ENCODE data around the gene WIZ. TPM values are rescaled to one million over a fixed set of nuclear protein-coding genes. Genes with fewer than 3 reads are reported as not detected.
A peak's percentile ranks its signal among the peaks of the same experiment; 100 is the strongest.

Gene WIZ
- total and polyA plus RNA-seq, 7 donors = 16.6 to 39.1 (median 22.9) TPM

DNA sequence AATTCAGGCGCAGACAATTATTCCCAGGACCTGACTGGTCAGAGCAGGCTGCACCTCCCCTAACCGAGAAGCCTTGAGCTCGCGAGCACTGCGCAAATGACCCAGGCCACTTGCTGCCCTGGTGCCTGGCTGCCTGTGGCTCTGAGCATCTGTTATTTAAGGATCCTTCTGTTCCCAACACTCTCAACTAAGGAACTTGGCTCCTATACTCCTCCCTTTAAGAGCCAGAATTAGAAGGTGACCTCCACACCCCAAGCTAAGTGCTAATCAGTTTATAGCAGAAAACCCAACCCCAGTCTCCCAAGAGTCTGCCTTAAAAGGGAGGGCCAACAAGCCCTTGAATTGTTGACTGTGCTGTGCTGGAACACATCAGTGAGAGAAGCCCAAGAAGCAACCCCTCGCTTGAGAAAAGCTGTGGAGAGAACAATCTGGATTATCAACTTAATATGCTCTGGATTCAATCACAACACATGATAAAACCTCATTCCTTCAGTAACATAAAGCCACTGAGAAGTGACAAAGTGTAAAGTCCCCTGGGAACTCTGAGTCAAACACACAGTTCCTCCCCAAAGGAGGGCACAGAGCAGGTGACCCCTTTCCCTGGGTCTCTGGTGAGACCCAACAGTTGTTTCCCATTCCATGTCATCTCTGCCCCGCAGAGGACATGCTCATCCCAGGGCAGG, 45.5 kb downstream of the WIZ start:
- peaks cover 76% of the 10 kb centered on the region for H3K4me1 ChIP-seq
- WGBS, 3 donors = 37 to 69% (median 42%) methylated on average over 7 of the region's 7 CpGs

DNA sequence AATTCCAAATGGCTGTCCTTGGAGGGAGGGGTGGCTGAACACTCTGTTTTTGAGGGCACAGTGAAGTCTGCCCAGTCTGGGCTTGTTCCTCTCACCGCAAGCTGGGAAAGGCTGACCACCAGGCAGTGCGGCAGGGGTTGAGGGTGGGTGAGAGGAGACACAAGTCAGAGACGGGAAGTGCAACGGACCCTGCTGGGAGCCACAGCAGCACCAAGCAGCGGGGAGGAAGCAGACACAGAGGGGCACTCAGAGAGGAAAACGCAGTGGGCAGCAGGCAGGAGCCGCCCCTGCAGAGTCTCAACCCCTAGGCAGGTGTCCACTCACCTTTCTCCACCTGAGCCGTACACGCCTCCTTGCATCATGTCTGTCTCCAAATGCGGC, 46.6 kb downstream of the WIZ start:
- H3K27ac ChIP-seq = peak overlapping the region; percentile 77
- H3K4me3 ChIP-seq = no peak overlapping the region
- peaks cover 79% of the 10 kb centered on the region for H3K4me1 ChIP-seq

More for the DNA sequence above, 45.5 kb downstream of the WIZ start:
- H3K27ac ChIP-seq = peak overlapping the region; percentile 77
- ATAC-seq (peak in 3 of 4 donors; percentile 43 to 64 (median 57)), DNase-seq (peak in 1 of 2 donors; percentile 67)
- H3K4me3 ChIP-seq = peak overlapping the region; percentile 28
- TF ChIP-seq, protein P1, sequence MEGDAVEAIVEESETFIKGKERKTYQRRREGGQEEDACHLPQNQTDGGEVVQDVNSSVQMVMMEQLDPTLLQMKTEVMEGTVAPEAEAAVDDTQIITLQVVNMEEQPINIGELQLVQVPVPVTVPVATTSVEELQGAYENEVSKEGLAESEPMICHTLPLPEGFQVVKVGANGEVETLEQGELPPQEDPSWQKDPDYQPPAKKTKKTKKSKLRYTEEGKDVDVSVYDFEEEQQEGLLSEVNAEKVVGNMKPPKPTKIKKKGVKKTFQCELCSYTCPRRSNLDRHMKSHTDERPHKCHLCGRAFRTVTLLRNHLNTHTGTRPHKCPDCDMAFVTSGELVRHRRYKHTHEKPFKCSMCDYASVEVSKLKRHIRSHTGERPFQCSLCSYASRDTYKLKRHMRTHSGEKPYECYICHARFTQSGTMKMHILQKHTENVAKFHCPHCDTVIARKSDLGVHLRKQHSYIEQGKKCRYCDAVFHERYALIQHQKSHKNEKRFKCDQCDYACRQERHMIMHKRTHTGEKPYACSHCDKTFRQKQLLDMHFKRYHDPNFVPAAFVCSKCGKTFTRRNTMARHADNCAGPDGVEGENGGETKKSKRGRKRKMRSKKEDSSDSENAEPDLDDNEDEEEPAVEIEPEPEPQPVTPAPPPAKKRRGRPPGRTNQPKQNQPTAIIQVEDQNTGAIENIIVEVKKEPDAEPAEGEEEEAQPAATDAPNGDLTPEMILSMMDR (IDR thresholded peaks at IDR 0.05) = no peak
- intact Hi-C loops (cut with DNase I) = no loop called here
- H3K36me3 ChIP-seq (ENCODE audit: insufficient read depth in 1 of 2, low read depth in 1 of 2) = peaks cover 6 to 40% of the 10 kb centered on the region in 2 donors
- no peaks in the 10 kb centered on the region for H3K9me3 ChIP-seq
- no peaks in the 10 kb centered on the region for H3K27me3 ChIP-seq (ENCODE audit: insufficient read depth in 3 of 3, low read length in 2 of 3)

DNA sequence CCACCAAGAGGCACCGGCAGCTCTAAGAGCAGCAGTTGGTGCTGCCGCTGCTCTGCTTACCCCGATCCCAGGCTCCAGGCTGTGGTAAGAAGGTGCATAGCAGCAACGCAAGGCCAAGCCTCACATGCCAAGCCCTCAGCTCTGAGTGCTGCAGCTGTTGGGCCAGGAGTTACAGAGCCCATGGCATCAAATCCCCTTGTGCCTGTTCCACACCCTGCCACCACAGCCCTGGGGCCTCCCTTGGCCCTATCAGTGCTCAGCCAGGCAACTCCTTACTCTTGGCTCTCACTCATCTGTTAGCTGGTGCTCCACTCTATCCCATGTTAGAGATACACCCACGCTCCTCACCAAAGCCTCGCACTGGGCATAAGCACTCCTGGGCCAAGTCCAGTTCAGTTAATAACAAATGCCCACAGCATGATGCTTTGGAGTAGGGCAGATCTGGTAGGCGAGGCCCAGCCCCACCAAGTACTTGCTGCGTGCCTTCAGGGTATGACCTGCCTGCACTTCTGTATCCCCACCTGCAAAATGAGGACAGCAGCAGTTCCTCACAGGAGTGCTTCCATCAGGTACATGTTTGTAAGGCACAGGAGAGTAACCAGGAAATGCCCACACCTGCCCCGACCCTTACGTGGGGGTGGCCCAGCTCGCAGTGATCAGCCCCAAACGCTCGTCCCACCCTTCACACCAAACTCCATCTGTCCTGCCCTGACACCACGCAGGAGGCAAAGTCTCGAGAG, 47.2 kb downstream of the WIZ start:
- intact Hi-C loops (cut with DNase I) = no loop called here
- Histone ChIP-seq H3K27ac (peak overlapping the region; percentile 77), H3K9me3 (no peaks in the 10 kb centered on the region), H3K4me1 (peaks cover 74% of the 10 kb centered on the region), H3K36me3 (ENCODE audit: insufficient read depth in 1 of 2, low read depth in 1 of 2) (peaks cover 18 to 52% of the 10 kb centered on the region in 2 donors), H3K4me3 (no peak overlapping the region), H3K27me3 (ENCODE audit: insufficient read depth in 3 of 3, low read length in 2 of 3) (no peaks in the 10 kb centered on the region)
- 50 to 65% (median 52%) methylated on average over 15 of the region's 15 CpGs for WGBS, 3 donors
- peak in 1 of 2 donors; percentile 83 for DNase-seq
- peak; percentile 59 to 84 (median 66) for ATAC-seq
- TF ChIP-seq, protein P1 (IDR thresholded peaks at IDR 0.05) = peak; percentile 14

More for the DNA sequence above, 46.6 kb downstream of the WIZ start:
- Histone ChIP-seq H3K36me3 (ENCODE audit: insufficient read depth in 1 of 2, low read depth in 1 of 2) (peaks cover 14 to 46% of the 10 kb centered on the region in 2 donors), H3K9me3 (no peaks in the 10 kb centered on the region), H3K27me3 (ENCODE audit: insufficient read depth in 3 of 3, low read length in 2 of 3) (no peaks in the 10 kb centered on the region)
- TF ChIP-seq, protein P1 (IDR thresholded peaks at IDR 0.05) = no peak
- no peak for ATAC-seq
- no peak for DNase-seq
- intact Hi-C loops (cut with DNase I) = no loop called here
- 89 to 93% (median 91%) methylated on average over 10 of the region's 10 CpGs for WGBS, 3 donors

DNA sequence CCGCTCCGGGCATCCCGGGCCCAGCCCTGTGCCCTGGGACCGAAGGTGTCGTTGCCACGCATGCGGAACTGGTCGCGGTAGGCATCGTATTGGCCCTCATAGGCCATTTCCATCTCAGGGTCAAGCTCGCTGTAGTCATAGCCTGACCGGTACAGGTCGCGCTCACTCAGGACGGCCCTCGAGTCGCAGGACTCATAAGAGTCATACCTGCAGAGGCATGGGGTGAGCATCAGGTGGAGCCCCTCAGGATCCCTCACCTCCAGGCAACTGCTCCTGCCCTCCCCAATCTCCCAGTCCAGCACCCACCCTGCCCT, 48.4 kb downstream of the WIZ start:
- WGBS, 3 donors = 93 to 97% (median 97%) methylated on average over 11 to 17 of the region's 17 CpGs
- H3K4me1 ChIP-seq = peaks cover 64% of the 10 kb centered on the region
- DNase-seq = no peak
- ATAC-seq = no peak
- H3K36me3 ChIP-seq (ENCODE audit: insufficient read depth in 1 of 2, low read depth in 1 of 2) = peaks cover 30 to 64% of the 10 kb centered on the region in 2 donors
- TF ChIP-seq, protein P1 (IDR thresholded peaks at IDR 0.05) = no peak
- intact Hi-C loops (cut with DNase I) = loop anchor here in 1 of 2 donors (2.0 kb wide), 1 partner anchor 29 kb away; no protein-coding TSS in a partner anchor
- H3K9me3 ChIP-seq = no peaks in the 10 kb centered on the region
- H3K27ac ChIP-seq = peak overlapping the region; percentile 77
- no peak overlapping the region for H3K4me3 ChIP-seq
- no peaks in the 10 kb centered on the region for H3K27me3 ChIP-seq (ENCODE audit: insufficient read depth in 3 of 3, low read length in 2 of 3)

Data from psoas muscle (tissue), 8 donors.